GM10248 (cell line): Measurements from ENCODE around the gene RASA1.

ENCODE experiments used
- CTCF ChIA-PET: fragments of 300-600 bp; sonication (Branson Sonifier 250); formaldehyde crosslinking; extraction: SDS; loops from one replicate; lab custom pipeline; 2021; ENCODE audit warnings: antibody characterized with exemption; lab: Yijun Ruan, JAX
- POLR2A ChIA-PET: fragments of 350-650 bp; sonication (Branson Sonifier 250); formaldehyde crosslinking; extraction: SDS; loops from one replicate; lab custom pipeline; 2020; ENCODE audit warnings: antibody characterized with exemption; lab: Yijun Ruan, JAX
- DNase-seq: peaks from one replicate; pipeline ENCODE4 v3.0.0; 2012; ENCODE audit errors: extremely low spot score
- CTCF ChIP-seq: IDR thresholded peaks from 2 replicates; pipeline ENCODE4 v1.5.1; 2012; ENCODE audit warnings: mild to moderate bottlenecking, low read depth; ENCODE audit errors: extremely low read depth, missing control alignments, control extremely low read depth

RASA1 gene

GRCh38 chr5:87398981-87399614 is 131.4 kb downstream of the RASA1 start:
- CTCF ChIA-PET: interaction anchor here (1.3 to 3.4 kb wide), 8 partner anchors 10 to 412 kb away, joined by 4 to 30 read pairs (median 9); partner anchors contain the start of gene CCNH
- no peak for DNase-seq
- POLR2A ChIA-PET: no interaction called here
- no peak for TF ChIP-seq CTCF

GRCh38 chr5:87399720-87400119 is 132.0 kb downstream of the RASA1 start:
- ChIA-PET POLR2A (no interaction called here), CTCF (interaction anchor here (0.6 to 3.4 kb wide), 17 partner anchors 8 to 413 kb away, joined by 3 to 30 read pairs (median 5); partner anchors contain the start of gene CCNH)
- no peak for TF ChIP-seq CTCF
- DNase-seq: no peak

- TF ChIP-seq CTCF: peak; percentile 44
- peak; percentile 34 for DNase-seq
- POLR2A ChIA-PET: no interaction called here
- CTCF ChIA-PET: interaction anchor here (0.6 to 3.4 kb wide), 17 partner anchors 8 to 414 kb away, joined by 3 to 30 read pairs (median 5); partner anchors contain the start of gene CCNH
Measured at GRCh38 chr5:87400305-87400899, 132.7 kb downstream of the RASA1 start.

- ChIA-PET POLR2A (no interaction called here), CTCF (interaction anchor here (1.5 to 3.4 kb wide), 4 partner anchors 10 to 25 kb away, joined by 3 to 23 read pairs (median 10); partner anchors contain the start of gene CCNH)
- no peak for DNase-seq
- TF ChIP-seq CTCF: no peak
Measured at GRCh38 chr5:87401626-87402025, 133.9 kb downstream of the RASA1 start.

- no peak for TF ChIP-seq CTCF
- POLR2A ChIA-PET: no interaction called here
- no peak for DNase-seq
- CTCF ChIA-PET: interaction anchor here (1.2 to 1.7 kb wide), 4 partner anchors 10 to 23 kb away, joined by 3 to 5 read pairs (median 5); partner anchors contain the start of gene CCNH
Measured at GRCh38 chr5:87403409-87403808, 135.7 kb downstream of the RASA1 start.

- POLR2A ChIA-PET: no interaction called here
Measured at GRCh38 chr5:87403899-87404298, 136.2 kb downstream of the RASA1 start.

More at GRCh38 chr5:87403899-87404298, 136.2 kb downstream of the RASA1 start:
- no peak for DNase-seq
- no peak for TF ChIP-seq CTCF
- CTCF ChIA-PET: interaction anchor here (1.1 to 1.7 kb wide), 5 partner anchors 8 to 24 kb away, joined by 3 to 5 read pairs (median 5); partner anchors contain the start of gene CCNH
